Measurements from ENCODE around the gene CLEC18B.
"Not testable (repeated sequence)": the region's sequence is repeated elsewhere in the genome, so short reads cannot be mapped to it uniquely, and the experiment has no call there.

DNA sequence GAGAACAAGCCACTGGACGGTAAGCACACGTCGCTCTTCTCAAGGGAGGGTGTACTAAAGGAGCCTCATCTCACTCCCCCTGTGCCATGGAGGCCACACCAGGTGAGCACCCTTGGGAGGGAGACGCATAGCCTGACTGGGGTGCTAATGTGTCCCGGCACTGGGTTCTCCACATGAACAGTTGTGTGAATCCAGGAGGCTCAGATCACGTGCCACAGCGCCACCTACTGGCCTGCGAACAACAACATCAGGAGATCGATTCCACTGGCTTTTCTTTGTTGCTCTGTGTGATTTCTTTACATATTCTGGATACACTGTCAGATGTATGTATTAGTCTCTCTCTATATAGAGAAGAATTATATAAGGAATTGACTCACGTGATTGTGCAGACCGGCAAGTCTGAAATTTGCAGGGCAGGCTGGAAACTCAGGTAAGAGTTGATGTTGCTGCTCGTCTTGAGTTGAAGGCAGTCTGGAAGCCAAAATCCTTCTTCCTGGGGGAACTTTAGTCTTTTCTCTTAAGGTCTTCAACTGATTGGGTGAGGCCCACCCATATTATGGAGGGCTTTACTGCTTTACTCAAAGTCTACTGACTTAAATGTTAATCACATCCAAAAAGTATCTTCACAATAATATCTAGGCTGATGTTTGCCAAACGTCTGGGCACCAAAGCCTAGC lies 8.9 kb upstream of the CLEC18B start:
- TF ChIP-seq POLR2AphosphoS5 (IDR thresholded peaks at IDR 0.05) = not testable (repeated sequence)
- TF ChIP-seq, protein P1, sequence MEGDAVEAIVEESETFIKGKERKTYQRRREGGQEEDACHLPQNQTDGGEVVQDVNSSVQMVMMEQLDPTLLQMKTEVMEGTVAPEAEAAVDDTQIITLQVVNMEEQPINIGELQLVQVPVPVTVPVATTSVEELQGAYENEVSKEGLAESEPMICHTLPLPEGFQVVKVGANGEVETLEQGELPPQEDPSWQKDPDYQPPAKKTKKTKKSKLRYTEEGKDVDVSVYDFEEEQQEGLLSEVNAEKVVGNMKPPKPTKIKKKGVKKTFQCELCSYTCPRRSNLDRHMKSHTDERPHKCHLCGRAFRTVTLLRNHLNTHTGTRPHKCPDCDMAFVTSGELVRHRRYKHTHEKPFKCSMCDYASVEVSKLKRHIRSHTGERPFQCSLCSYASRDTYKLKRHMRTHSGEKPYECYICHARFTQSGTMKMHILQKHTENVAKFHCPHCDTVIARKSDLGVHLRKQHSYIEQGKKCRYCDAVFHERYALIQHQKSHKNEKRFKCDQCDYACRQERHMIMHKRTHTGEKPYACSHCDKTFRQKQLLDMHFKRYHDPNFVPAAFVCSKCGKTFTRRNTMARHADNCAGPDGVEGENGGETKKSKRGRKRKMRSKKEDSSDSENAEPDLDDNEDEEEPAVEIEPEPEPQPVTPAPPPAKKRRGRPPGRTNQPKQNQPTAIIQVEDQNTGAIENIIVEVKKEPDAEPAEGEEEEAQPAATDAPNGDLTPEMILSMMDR (IDR thresholded peaks at IDR 0.05) = peak; percentile 44 to 78 (median 72)

Measured in prostate gland (tissue), 2 donors.